Peyer's patch (tissue), 4 donors: ENCODE data around the gene PIK3C2G. TPM values are rescaled to one million over a fixed set of nuclear protein-coding genes. Genes with fewer than 3 reads are reported as not detected.

Experiments used
- DNase-seq, 3 donors: peaks; one replicate each; pipeline ENCODE4 v3.0.0-alpha.2; 2017 to 2019
- H3K27ac ChIP-seq, 4 donors: fragments of 200-600 bp; sonication (generic); one replicate each; pipeline ENCODE4 v1.5.1; 2016 to 2019
- H3K27me3 ChIP-seq, 2 donors: fragments of 200-600 bp; sonication (generic); one replicate each; pipeline ENCODE4 v1.5.1; 2019
- H3K36me3 ChIP-seq, 3 donors: fragments of 200-600 bp; sonication (generic); one replicate each; pipeline ENCODE4 v1.5.1; 2016 to 2019
- H3K4me1 ChIP-seq, 4 donors: fragments of 200-600 bp; sonication (generic); one replicate each; pipeline ENCODE4 v1.5.1; 2016 to 2019
- H3K4me3 ChIP-seq, 4 donors: fragments of 200-600 bp; sonication (generic); 1 replicate in 3 of 4; 2 replicates in 1 of 4; pipeline ENCODE4 v1.5.1; 2016 to 2019; ENCODE audit warnings: mild to moderate bottlenecking in 1 of 4
- H3K9me3 ChIP-seq, 4 donors: fragments of 200-600 bp; sonication (generic); one replicate each; pipeline ENCODE4 v1.5.1; 2016 to 2019; ENCODE audit warnings: mild to moderate bottlenecking in 1 of 4
- POLR2A ChIP-seq, 2 donors: fragments of 450-650 bp; IDR thresholded peaks; one replicate each; pipeline ENCODE4 v1.5.1; 2017; ENCODE audit warnings: antibody characterized with exemption in 2 of 2, mild to moderate bottlenecking in 2 of 2, moderate library complexity in 2 of 2
- total RNA-seq, 4 donors: library from RNA; depleted of rRNA; stranded (reverse); fragments of >200 nt; gene quantifications; one replicate each; pipeline ENCODE4 v1.1.0, GENCODE V29; 2016
- TF ChIP-seq, protein P1 (sequence below), 6 experiments: fragments of 450-650 bp in 4 of 6; fragments of 200-600 bp in 2 of 6; sonication (generic) in 1 of 6; IDR thresholded peaks; one replicate each; pipeline ENCODE4 v1.5.1; 2017 to 2019; ENCODE audit warnings: antibody characterized with exemption in 6 of 6, mild to moderate bottlenecking in 3 of 6, moderate library complexity in 1 of 6

PIK3C2G gene
- total RNA-seq, 4 donors from 2014 or later = 4.1 to 32.1 (median 24.6) TPM

DNA sequence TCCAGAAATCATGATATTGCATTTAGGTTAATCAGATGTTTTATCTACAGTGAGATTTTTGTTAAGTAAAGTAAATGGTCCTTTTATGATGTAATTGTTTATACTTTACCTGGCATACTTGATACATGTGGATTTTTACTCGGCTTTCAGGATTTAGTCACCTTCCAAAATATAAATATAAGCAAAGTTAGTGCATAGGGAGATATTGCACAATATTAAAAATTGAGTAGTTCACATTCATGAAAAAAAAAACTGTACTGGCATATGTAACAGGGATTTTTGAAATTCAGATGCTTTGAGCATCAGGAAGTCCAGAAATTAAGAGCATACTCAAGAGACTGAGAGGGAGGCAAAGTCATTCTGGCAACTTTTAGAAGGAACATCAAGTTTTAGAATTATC lies 303.0 kb downstream of the PIK3C2G start:
- Histone ChIP-seq H3K4me1 (no peaks in the 10 kb centered on the region), H3K27me3 (no peaks in the 10 kb centered on the region), H3K4me3 (no peak overlapping the region), H3K9me3 (no peaks in the 10 kb centered on the region), H3K36me3 (no peaks in the 10 kb centered on the region), H3K27ac (no peak overlapping the region)
- TF ChIP-seq POLR2A (IDR thresholded peaks at IDR 0.05) = no peak
- TF ChIP-seq, protein P1, sequence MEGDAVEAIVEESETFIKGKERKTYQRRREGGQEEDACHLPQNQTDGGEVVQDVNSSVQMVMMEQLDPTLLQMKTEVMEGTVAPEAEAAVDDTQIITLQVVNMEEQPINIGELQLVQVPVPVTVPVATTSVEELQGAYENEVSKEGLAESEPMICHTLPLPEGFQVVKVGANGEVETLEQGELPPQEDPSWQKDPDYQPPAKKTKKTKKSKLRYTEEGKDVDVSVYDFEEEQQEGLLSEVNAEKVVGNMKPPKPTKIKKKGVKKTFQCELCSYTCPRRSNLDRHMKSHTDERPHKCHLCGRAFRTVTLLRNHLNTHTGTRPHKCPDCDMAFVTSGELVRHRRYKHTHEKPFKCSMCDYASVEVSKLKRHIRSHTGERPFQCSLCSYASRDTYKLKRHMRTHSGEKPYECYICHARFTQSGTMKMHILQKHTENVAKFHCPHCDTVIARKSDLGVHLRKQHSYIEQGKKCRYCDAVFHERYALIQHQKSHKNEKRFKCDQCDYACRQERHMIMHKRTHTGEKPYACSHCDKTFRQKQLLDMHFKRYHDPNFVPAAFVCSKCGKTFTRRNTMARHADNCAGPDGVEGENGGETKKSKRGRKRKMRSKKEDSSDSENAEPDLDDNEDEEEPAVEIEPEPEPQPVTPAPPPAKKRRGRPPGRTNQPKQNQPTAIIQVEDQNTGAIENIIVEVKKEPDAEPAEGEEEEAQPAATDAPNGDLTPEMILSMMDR (IDR thresholded peaks at IDR 0.05) = no peak
- DNase-seq = no peak

DNA sequence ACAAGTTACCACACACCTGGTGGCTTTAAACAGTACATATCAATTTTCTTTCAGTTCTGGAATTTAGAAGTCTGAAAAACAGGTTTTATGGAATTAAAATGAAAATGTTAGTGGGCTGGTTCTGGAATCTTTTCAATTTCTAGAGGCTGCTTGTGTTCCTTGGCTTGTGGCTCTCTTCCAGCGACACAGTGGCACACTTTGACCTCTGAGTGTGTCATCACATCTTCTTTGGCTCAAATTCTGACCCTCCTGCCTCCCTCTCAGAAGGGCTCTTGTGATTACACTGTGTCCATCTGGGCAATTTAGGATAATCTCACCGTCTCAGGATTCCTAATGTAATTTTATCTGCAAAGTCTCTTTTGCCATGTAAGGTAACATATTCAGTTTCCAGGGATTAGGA lies 306.5 kb downstream of the PIK3C2G start:
- TF ChIP-seq, protein P1 (IDR thresholded peaks at IDR 0.05) = no peak
- no peak for TF ChIP-seq POLR2A (IDR thresholded peaks at IDR 0.05)
- Histone ChIP-seq H3K36me3 (no peaks in the 10 kb centered on the region), H3K27ac (no peak overlapping the region), H3K4me3 (no peak overlapping the region), H3K27me3 (no peaks in the 10 kb centered on the region), H3K9me3 (no peaks in the 10 kb centered on the region), H3K4me1 (no peaks in the 10 kb centered on the region)
- DNase-seq = no peak

DNA sequence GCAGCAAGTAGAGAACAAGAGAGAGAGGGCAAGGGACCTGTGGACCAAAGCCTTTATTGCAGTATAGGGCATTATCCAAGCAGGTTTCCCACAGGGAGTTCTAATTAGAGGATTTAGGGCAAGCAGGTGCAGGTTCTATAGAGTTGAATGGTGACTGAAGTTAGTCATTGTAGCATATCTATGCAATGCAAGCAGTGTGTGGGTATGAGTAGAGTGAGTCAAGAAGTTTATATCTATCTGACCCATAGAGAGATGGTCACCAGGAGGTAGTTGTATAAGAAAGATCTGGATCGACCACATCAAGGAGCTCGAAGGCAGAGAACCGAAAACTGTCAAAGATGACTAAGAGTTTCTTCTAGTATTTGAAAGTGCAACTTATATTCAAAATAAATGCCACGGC lies 309.2 kb downstream of the PIK3C2G start:
- Histone ChIP-seq H3K4me1 (no peaks in the 10 kb centered on the region), H3K27me3 (no peaks in the 10 kb centered on the region), H3K4me3 (no peak overlapping the region), H3K27ac (no peak overlapping the region), H3K36me3 (no peaks in the 10 kb centered on the region), H3K9me3 (no peaks in the 10 kb centered on the region)
- TF ChIP-seq, protein P1 (IDR thresholded peaks at IDR 0.05) = no peak
- TF ChIP-seq POLR2A (IDR thresholded peaks at IDR 0.05) = no peak
- no peak for DNase-seq

DNA sequence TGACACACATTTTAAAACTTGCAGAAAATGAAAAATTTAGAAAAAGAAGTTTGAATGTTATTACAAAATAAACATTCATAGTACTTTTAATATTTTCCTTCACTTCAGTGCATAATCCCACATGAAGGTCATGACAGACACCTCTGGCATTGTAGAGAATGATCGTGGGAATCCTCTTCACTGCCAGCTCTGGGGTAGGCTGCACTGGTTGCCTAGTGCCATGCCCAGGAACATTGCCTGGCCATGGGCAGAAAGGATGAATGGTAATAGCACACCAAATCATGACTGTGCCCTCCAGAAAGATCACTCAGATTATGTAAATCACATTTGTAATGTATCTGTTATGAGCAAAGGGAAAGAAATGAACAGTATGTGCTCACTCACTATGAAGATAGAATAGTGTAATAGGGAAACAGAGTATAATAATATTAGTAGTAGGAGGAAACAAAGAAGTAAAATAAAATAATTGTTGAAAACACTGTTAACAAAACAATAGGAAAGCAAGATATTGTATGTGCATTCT lies 314.8 kb downstream of the PIK3C2G start:
- H3K9me3 ChIP-seq = no peaks in the 10 kb centered on the region
- no peak overlapping the region for H3K27ac ChIP-seq
- no peak for DNase-seq
- H3K4me3 ChIP-seq = no peak overlapping the region
- H3K4me1 ChIP-seq = no peaks in the 10 kb centered on the region
- no peaks in the 10 kb centered on the region for H3K27me3 ChIP-seq
- TF ChIP-seq, protein P1 (IDR thresholded peaks at IDR 0.05) = no peak
- no peak for TF ChIP-seq POLR2A (IDR thresholded peaks at IDR 0.05)
- H3K36me3 ChIP-seq = no peaks in the 10 kb centered on the region

DNA sequence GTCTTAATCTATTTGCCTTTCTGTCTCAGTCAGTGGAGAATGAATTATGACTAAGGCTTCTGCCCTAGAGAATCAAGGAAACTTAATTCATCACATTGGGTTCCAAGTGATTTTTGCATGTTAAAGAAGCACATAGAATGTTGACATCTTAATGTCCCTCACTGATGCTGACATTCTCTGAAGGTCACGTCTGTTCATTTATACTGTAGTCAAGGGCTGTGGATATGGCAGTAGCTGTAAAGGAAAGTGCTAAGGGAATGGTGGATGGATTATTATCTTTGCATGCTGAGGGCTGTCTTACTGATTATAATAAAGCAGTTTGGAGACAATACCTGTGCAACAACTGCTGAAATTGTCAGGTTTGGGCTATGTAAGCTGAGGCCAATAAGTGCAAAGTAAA lies 315.3 kb downstream of the PIK3C2G start:
- no peak for DNase-seq

More for the DNA sequence above, 315.3 kb downstream of the PIK3C2G start:
- Histone ChIP-seq H3K9me3 (no peaks in the 10 kb centered on the region), H3K4me1 (no peaks in the 10 kb centered on the region), H3K4me3 (no peak overlapping the region), H3K36me3 (no peaks in the 10 kb centered on the region), H3K27ac (no peak overlapping the region), H3K27me3 (no peaks in the 10 kb centered on the region)
- TF ChIP-seq, protein P1 (IDR thresholded peaks at IDR 0.05) = no peak
- no peak for TF ChIP-seq POLR2A (IDR thresholded peaks at IDR 0.05)
